Right renal pelvis (tissue), 4 donors: ENCODE data around the gene ISX. TPM values are rescaled to one million over a fixed set of nuclear protein-coding genes. Genes with fewer than 3 reads are reported as not detected.
"Not testable (repeated sequence)": the region's sequence is repeated elsewhere in the genome, so short reads cannot be mapped to it uniquely, and the experiment has no call there.

Experiments used
- DNase-seq, 4 donors: peaks; one replicate each; pipeline ENCODE4 v3.0.0-alpha.2; 2013; ENCODE audit warnings: low read depth in 4 of 4, low spot score in 3 of 4, missing footprints in 1 of 4
- polyA plus RNA-seq, 4 donors: library from polyadenylated mRNA; unstranded; fragments of 120-200 nt; gene quantifications; one replicate each; pipeline ENCODE4 v1.2.1, GENCODE V29; 2013; ENCODE audit not compliant: insufficient read length in 4 of 4

ISX gene
- polyA plus RNA-seq = under 1 TPM; 0.23 to 0.32 (median 0.28) TPM

DNA sequence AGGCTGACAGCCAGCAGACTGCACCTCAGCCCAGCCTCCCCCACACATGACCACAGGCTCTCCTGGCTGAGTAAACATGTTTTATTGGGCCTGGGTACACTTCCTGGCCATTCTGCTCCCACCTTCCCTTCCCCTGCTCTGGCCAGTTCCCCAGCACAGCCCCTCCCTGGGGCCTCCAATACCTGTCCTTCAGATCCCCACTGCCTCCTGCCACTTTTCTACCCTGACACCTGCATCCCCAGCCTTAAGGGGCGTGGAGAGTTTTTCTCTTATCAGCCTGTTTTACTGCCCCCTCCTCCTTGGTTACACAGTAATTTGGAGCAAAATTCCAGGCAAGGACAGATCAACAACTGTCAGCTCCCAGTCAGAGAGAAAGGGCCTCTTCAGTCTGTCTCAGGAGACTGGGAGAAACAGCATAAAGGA lies at the start of gene ISX:
Gene ISX (plus strand): TSS at position 363 of the 423 bp plus-strand sequence. CDS start 930 bp downstream, outside the sequence.
- DNase-seq = peak in 1 of 4 donors; percentile 19

- DNase-seq = no peak
These were observed 49.0 kb upstream of the ISX start for GRCh38 chr22:35016909-35017308.

GRCh38 chr22:35018995-35019394 lies 47.0 kb upstream of the ISX start:
- no peak for DNase-seq

- DNase-seq = no peak
These were observed 45.4 kb upstream of the ISX start for GRCh38 chr22:35020517-35020916.

DNA sequence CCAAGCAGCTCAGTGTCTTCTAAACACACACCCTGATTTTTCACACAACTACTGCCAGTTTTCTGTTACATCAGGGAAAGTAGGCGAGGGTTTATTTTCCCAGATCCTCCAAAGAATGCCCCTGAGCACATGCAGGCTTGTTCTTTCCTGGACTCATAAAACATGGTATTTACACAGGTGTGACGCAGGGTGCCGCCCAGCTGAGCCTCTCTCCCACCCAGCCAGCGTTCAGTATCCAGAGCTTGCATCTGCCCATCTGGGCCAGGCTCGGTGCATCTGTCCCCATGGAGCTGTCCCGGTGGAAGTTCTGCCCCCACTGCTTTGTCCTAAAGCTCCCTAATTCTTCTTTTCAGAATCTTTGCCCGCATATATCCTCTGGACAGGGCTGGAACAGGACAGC lies 44.8 kb upstream of the ISX start:
- DNase-seq = no peak

GRCh38 chr22:35022291-35022690 lies 43.7 kb upstream of the ISX start:
- no peak for DNase-seq

DNA sequence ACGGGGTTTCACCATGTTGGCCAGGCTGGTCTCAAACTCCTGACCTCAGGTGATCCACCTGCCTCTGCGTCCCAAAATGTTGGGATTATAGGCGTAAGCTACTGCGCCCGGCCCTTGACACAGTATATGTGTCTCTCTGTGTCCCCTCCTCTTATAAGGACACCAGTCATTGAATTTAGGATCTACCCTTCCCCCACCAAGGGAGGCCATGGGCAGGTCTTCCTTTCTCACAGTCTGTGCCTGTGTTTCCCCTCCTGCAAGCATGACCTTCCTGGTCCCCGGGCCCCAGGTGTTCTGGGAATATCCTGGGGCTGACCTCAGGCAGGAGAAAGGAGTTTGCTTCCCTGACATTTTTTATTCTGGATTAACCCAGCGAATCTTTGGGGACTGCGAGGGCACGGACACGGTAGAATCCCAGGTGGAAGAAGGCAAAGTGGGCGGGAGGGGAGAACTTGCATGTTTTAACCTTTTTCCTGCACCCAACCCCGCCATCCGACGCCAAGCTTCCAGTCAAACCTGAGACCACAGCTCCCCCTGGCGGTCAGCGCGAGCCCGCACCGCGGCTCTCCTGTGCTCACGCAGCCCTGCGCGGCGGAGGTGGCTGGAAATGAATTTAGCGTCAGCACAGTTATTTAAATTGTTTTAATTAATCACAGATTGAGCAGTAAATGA lies 42.1 kb upstream of the ISX start:
- DNase-seq = peak; percentile 28 to 58 (median 45)

DNA sequence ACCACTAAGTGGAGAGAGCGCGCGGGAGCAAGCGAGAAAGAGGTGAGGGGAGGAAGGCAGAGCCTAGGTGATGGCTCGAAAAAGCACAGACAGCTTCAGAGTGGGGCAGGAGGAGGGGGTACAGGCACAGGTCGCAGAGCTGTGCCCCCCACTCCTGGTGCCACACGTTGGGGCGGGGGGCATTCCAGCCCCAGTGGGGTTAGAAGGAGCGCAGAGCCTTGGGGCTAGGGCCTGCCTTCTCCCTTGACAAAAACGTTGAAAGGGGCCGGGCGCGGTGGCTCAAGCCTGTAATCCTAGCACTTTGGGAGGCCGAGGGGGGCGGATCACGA lies 41.6 kb upstream of the ISX start:
- no peak for DNase-seq

GRCh38 chr22:35030112-35030511 lies 35.8 kb upstream of the ISX start:
- not testable (repeated sequence) for DNase-seq

GRCh38 chr22:35032571-35032970 lies 33.4 kb upstream of the ISX start:
- DNase-seq = no peak

DNA sequence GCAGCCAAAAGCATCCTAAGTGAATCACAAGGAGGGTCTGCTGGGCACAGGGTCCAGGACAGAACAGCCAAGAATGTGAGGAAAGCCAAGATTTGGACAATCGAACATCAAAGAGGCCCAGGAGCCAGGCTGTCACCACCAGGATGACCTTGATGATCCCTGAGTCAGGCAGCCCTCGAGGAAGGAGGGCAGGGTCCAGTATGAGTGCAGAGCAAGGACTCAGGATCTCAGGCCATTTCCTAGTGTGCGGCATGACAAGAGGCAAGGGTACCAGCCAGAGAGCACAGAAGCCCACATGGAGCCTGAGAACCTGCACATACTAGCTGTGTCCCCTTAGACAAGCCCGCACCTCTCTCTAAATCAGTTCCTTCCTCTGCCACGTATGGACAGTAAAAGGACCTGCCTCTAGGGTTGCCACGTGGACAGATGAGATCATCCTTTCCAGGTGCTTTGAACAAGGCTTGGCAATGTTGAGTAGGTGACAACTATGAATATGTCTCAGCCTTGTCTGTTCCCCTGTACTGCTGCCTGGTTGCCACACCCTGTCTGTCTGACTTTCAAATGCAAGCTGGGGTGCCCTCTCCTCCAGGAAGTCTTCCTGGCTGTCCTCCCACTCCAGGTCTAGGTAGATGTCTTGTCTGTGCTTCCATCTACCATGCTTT lies 32.2 kb upstream of the ISX start:
- DNase-seq = no peak

DNA sequence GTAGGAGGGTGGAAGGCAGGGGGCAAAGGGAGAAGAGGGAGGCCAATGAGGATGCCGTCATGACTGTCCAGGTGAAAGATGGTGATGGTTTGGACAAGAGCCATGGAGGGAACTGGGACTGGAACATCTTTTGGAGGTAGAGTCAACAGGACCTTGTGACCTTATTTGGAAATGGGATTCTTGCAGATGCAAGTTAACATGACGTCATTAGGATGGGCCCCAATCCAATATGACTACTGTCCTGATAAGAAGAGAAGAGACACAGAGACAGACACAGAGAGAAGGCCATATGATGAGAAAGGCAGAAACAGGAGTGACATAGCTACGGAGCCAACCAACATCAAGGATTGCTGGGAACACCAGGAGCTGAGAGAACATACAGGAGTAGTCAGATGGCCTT lies 31.0 kb upstream of the ISX start:
- no peak for DNase-seq

- DNase-seq = no peak
These were observed 28.9 kb upstream of the ISX start for GRCh38 chr22:35037089-35037488.

DNA sequence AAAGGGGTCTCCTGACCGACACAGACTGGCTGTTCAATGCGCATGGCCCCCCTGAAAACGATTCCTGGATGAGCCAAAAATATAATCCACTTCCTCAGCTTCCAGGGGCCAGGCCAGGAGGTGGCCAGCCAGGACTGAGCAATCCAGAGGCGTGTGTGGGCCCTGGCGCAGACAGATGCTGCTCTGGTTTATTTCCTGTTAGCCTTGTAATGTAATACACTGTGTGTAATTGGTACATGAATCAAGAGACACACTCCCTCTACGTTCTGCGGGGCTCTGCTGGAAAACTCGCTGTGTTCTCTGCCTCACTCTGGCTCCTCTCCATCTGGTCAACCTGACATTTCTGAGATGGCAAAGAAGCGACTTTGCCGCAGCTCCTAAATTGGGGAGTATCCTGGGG lies 26.3 kb upstream of the ISX start:
- peak in 2 of 4 donors; percentile 28 to 42 for DNase-seq

DNA sequence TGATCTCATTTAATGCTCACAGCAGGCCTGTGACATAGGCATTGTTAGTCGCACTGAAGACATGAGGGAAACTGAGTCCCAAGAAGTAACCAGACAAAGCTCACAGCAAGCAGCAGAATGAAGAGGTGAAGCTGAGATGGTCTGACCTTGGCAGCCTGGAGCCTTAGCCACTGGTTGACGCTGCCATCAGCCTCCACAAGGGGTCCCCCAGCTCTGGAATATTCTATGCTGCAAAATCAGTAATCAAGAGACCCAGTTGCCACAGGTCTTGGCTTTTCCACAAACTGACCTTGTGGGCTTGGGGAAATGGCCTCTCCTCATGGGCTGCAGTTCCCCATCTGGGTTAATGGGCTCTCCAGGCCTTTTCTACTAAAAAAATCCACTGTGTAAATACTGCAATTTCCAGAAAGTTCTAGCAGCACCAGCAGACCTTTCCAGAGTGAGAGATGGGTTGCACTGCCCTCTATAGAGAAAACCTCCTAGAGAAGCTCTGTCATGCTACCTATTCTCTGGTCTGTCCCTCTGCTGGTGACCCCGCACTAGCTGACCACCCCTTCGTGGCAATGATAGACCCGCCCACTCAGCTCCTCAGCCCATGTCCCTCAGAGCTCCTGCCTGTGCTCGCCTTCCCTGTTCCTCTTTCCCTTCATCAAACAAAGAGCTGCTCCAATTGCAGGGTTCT lies 22.6 kb upstream of the ISX start:
- DNase-seq = no peak

- DNase-seq = no peak
These were observed 22.0 kb upstream of the ISX start for GRCh38 chr22:35043934-35044319.

DNA sequence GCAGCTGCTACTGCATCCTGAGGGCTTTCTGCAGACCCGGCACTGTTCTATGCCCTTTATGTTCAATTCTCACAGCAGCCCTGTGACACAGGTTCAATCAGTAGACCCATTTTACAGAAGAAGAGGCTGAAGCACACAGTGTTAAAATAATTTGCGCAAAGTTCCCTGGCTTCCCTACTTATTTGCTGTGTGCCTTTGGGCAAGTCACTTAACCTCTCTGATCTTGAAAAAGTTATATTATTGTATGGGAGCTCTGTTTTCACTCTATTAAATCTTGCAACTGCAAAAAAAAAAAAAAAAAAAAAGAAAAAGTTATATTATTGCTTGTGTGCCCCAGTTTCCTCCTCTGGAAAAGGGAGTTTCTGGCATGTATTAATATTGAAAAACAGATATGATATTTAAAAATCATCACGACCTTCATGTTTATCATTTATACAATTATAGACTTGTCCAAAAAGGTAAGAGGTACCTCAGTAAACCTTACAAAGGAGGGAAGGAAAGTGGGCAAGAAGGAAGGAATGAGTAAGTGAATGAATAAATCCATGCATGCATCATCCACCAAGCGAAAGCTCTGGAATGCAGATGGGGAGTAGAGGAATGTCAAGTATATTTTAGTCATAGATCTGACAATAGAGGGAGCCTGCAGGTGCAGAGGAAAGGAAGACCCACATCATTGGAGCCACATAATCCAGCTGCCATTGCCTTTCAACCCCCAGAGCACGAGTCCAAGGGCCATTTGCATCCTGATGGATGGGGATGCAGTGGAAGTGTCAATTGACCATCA lies 21.2 kb upstream of the ISX start:
- no peak for DNase-seq

GRCh38 chr22:35045451-35045850 lies 20.5 kb upstream of the ISX start:
- no peak for DNase-seq

DNA sequence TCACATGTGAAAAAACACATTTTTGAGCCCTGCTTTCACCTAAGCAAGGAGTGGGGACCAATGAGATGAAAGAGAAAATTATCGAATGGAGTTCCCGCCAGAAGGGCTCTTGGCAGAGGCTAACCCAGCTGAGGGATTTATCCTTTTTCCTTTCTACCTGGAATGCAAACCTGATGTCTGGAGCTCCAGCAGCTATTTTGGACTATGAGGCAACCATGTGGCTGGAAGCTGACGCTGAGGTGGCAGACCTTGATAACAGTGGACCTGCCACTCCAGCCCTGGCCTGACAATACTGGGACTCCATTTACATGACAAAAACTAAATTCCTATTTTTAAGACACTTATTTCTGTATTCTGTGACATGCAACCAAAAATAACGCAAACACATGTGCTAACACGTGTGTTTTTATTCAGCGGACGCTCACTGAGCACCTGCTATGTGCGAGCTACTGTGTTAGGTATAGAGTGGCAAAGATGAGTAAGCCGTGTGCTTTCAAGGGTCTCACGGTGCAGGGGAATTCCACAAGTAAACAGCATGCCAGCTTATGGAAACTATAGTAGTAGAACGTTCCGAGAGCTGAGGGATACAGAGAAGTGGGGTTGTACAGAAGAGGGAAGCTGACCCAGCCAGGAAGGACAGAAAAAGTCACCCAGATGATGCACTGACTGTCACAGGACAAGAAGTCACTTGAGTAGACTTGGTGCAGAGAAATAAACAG lies 19.1 kb upstream of the ISX start:
- no peak for DNase-seq

GRCh38 chr22:35050038-35050437 lies 15.9 kb upstream of the ISX start:
- not testable (repeated sequence) for DNase-seq
